ENCODE results near the gene CA7. TPM values are rescaled to one million over a fixed set of nuclear protein-coding genes. Genes with fewer than 3 reads are reported as not detected.

The CA7 gene
- polyA plus RNA-seq, 1 donor from 2014 or later, result not detected

Other genes starting within 250 kb of the CA7 start
- gene CMTM3, start 239.7 kb upstream of the CA7 start, polyA plus RNA-seq, result 5.2 TPM
- 0.19 TPM for gene CMTM4, start 147.7 kb upstream of the CA7 start, polyA plus RNA-seq
- gene DYNC1LI2, start 92.8 kb upstream of the CA7 start, polyA plus RNA-seq, result 29.4 TPM
- gene TERB1, start 42.8 kb upstream of the CA7 start, polyA plus RNA-seq, result not detected
- 55.5 TPM for gene NAE1, start 13.4 kb upstream of the CA7 start, polyA plus RNA-seq
- gene PDP2, start 36.1 kb downstream of the CA7 start, polyA plus RNA-seq, result 0.78 TPM
- gene CDH16, start 74.5 kb downstream of the CA7 start, polyA plus RNA-seq, result not detected
- not detected for gene RRAD, start 81.1 kb downstream of the CA7 start, polyA plus RNA-seq
- gene CIAO2B, start 90.0 kb downstream of the CA7 start, polyA plus RNA-seq, result 104 TPM
- gene CES2, start 91.1 kb downstream of the CA7 start, polyA plus RNA-seq, result 26.9 TPM
- gene CES3, start 116.9 kb downstream of the CA7 start, polyA plus RNA-seq, result 0.35 TPM
- 1.4 TPM for gene CES4A, start 144.2 kb downstream of the CA7 start, polyA plus RNA-seq
- 43.3 TPM for gene CBFB, start 184.7 kb downstream of the CA7 start, polyA plus RNA-seq